OCI-LY7 (cell line): ENCODE results near the gene TSPYL2. TPM values are rescaled to one million over a fixed set of nuclear protein-coding genes. Genes with fewer than 3 reads are reported as not detected.

Experiments used
- BruUV-seq: library from RNA; stranded (reverse); fragments of 400-500 nt; replicated peaks from 2 replicates; lab custom pipeline; 2021; lab: Mats Ljungman, UMichigan
- CTCF ChIA-PET: fragments of 300-600 bp; sonication (Branson Sonifier 250); formaldehyde crosslinking; loops from one replicate; lab custom pipeline; 2022; ENCODE audit warnings: antibody characterized with exemption; ENCODE audit not compliant: unreplicated experiment; lab: Charles Lee
- POLR2A ChIA-PET: fragments of 300-600 bp; sonication (Branson Sonifier 250); formaldehyde crosslinking; loops from one replicate; lab custom pipeline; 2022; ENCODE audit warnings: antibody characterized with exemption; lab: Charles Lee
- DNase-seq: peaks from one replicate; pipeline ENCODE4 v3.0.0-alpha.2; 2015; ENCODE audit warnings: low spot score
- H2AFZ ChIP-seq: fragments of 200-600 bp; sonication (generic), shearing (Covaris generic); 2 replicates; pipeline ENCODE4 v1.6.1; 2014; ENCODE audit warnings: mild to moderate bottlenecking, antibody characterized with exemption, low read length, moderate library complexity
- H3K27ac ChIP-seq: fragments of 200-600 bp; sonication (generic); 2 replicates; pipeline ENCODE4 v1.5.1; 2014; ENCODE audit warnings: mixed run types, low read depth, mild to moderate bottlenecking, moderate library complexity, low read length, inconsistent platforms; ENCODE audit not compliant: poor library complexity, severe bottlenecking
- H3K36me3 ChIP-seq: fragments of 200-600 bp; sonication (generic); 2 replicates; pipeline ENCODE4 v1.6.1; 2014; ENCODE audit warnings: mild to moderate bottlenecking, antibody characterized with exemption, low read length, moderate library complexity, mixed read lengths; ENCODE audit not compliant: insufficient read depth
- H3K4me1 ChIP-seq: fragments of 200-600 bp; sonication (generic); 2 replicates; pipeline ENCODE4 v1.5.1; 2014; ENCODE audit warnings: mild to moderate bottlenecking, low read length; ENCODE audit not compliant: insufficient read depth, poor library complexity, severe bottlenecking
- H3K4me2 ChIP-seq: fragments of 200-600 bp; sonication (generic); 2 replicates; pipeline ENCODE4 v1.6.1; 2014; ENCODE audit warnings: mild to moderate bottlenecking, low read length
- H3K4me3 ChIP-seq: fragments of 200-600 bp; sonication (generic); 2 replicates; pipeline ENCODE4 v1.5.1; 2014; ENCODE audit warnings: mild to moderate bottlenecking, low read depth, low read length; ENCODE audit not compliant: poor library complexity, severe bottlenecking
- H3K79me2 ChIP-seq: fragments of 200-600 bp; sonication (generic); 2 replicates; pipeline ENCODE4 v1.6.1; 2016; ENCODE audit warnings: low read depth, mild to moderate bottlenecking, low read length, moderate library complexity, mixed read lengths; ENCODE audit not compliant: insufficient read depth
- H3K9me2 ChIP-seq: fragments of 200-600 bp; sonication (generic); 2 replicates; pipeline ENCODE4 v1.6.1; 2016; ENCODE audit warnings: mild to moderate bottlenecking, low read length, mixed read lengths; ENCODE audit not compliant: insufficient read depth
- H3K9me3 ChIP-seq: fragments of 200-600 bp; sonication (generic); 2 replicates; pipeline ENCODE4 v1.6.1; 2014; ENCODE audit warnings: mild to moderate bottlenecking, mixed run types, low read length, mixed read lengths
- H4K20me1 ChIP-seq: fragments of 200-600 bp; sonication (generic); 2 replicates; pipeline ENCODE4 v1.6.1; 2014; ENCODE audit warnings: mild to moderate bottlenecking, antibody characterized with exemption, low read length, moderate library complexity, mixed read lengths; ENCODE audit not compliant: insufficient read depth
- EZH2phosphoT487 ChIP-seq: fragments of 200-600 bp; sonication (generic); IDR thresholded peaks from 2 replicates; pipeline ENCODE4 v1.6.1; 2018; ENCODE audit warnings: low read depth, borderline replicate concordance, mild to moderate bottlenecking, mixed run types, antibody characterized with exemption, low read length, moderate library complexity, mixed read lengths
- intact Hi-C: fragments of 100-400 bp; cut with micrococcal nuclease; formaldehyde crosslinking; loops from one replicate; pipeline ENCODE4 v1.10.0; 2022; ENCODE audit not compliant: unreplicated experiment
- small RNA-seq: library from RNA; depleted of rRNA; stranded (forward); fragments of <200 nt; gene quantifications from one replicate; pipeline ENCODE3, GENCODE V24; 2014
- total RNA-seq, 2 experiments: library from RNA; depleted of rRNA in 1 of 2; stranded (reverse); fragments of >200 nt in 1 of 2; shearing (Covaris generic) in 1 of 2; gene quantifications; 2 replicates each; pipeline ENCODE4 v1.2.3, GENCODE V29; 2014 to 2022
- TF ChIP-seq, protein P1 (sequence below): fragments of 200-600 bp; sonication (generic); conservative IDR thresholded peaks from 2 replicates; pipeline ENCODE4 v1.5.1; 2014; ENCODE audit warnings: mild to moderate bottlenecking, antibody characterized with exemption, low read length, moderate library complexity, mixed read lengths

The TSPYL2 gene
- total RNA-seq, 2 experiments from 2014 or later = 21.7 to 22.0 TPM

DNA sequence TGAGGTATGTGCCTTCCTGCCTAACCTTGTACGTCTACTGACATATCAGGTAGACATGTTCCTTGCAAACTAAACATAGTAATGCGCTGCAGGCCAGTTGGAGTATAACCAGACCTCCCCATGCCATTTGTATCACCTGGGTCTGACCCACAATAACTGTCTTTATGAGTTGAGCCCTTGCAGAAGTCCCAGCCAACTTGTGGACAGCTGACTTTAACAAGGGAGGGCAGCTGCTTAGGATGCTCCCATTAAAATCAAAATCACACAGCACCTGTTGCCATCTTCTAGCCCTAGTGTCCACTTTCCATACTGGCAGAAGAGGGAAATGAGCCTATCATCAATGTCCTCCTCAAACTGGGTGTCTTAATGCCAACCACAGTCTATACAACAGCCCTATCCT, 53.4 kb downstream of the TSPYL2 start:
- intact Hi-C loops = no loop called here

More for the DNA sequence above, 53.4 kb downstream of the TSPYL2 start:
- ChIA-PET POLR2A (no interaction called here), CTCF (no interaction called here)
- H2AFZ ChIP-seq = no peak overlapping the region
- no peaks in the 10 kb centered on the region for H3K79me2 ChIP-seq
- no peak overlapping the region for H3K4me3 ChIP-seq
- no TSS peak for BruUV-seq
- no peaks in the 10 kb centered on the region for H3K9me3 ChIP-seq
- no peak overlapping the region for H3K4me2 ChIP-seq
- DNase-seq = no peak
- no peak overlapping the region for H3K27ac ChIP-seq
- H3K9me2 ChIP-seq = no peaks in the 10 kb centered on the region
- H3K36me3 ChIP-seq = peaks cover 10% of the 10 kb centered on the region
- no peaks in the 10 kb centered on the region for H3K4me1 ChIP-seq
- no peak for TF ChIP-seq EZH2phosphoT487
- TF ChIP-seq, protein P1, sequence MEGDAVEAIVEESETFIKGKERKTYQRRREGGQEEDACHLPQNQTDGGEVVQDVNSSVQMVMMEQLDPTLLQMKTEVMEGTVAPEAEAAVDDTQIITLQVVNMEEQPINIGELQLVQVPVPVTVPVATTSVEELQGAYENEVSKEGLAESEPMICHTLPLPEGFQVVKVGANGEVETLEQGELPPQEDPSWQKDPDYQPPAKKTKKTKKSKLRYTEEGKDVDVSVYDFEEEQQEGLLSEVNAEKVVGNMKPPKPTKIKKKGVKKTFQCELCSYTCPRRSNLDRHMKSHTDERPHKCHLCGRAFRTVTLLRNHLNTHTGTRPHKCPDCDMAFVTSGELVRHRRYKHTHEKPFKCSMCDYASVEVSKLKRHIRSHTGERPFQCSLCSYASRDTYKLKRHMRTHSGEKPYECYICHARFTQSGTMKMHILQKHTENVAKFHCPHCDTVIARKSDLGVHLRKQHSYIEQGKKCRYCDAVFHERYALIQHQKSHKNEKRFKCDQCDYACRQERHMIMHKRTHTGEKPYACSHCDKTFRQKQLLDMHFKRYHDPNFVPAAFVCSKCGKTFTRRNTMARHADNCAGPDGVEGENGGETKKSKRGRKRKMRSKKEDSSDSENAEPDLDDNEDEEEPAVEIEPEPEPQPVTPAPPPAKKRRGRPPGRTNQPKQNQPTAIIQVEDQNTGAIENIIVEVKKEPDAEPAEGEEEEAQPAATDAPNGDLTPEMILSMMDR = no peak
- H4K20me1 ChIP-seq = no peaks in the 10 kb centered on the region

Small RNA genes within 50 kb of the gene (small RNA-seq; reads per million reads assigned to genes)
- not detected for gene AL591212.2

Other genes with a start within 250 kb of the TSPYL2 start
- not detected in 2 replicates for gene XAGE3, start 214.3 kb upstream of the TSPYL2 start, total RNA-seq (2014; rRNA removed; shearing (Covaris generic))
- gene XAGE3, start 214.3 kb upstream of the TSPYL2 start, total RNA-seq (2022) = not detected in 2 replicates
- 27.4 and 38.6 TPM in 2 replicates for gene FAM156B, start 185.0 kb upstream of the TSPYL2 start, total RNA-seq (2014; rRNA removed; shearing (Covaris generic))
- 12.5 and 12.6 TPM in 2 replicates for gene FAM156B, start 185.0 kb upstream of the TSPYL2 start, total RNA-seq (2022)
- 8.8 and 13.8 TPM in 2 replicates for gene FAM156A, start 123.8 kb upstream of the TSPYL2 start, total RNA-seq (2014; rRNA removed; shearing (Covaris generic))
- gene FAM156A, start 123.8 kb upstream of the TSPYL2 start, total RNA-seq (2022) = 19.7 and 22.6 TPM in 2 replicates
- gene GPR173, start 33.6 kb upstream of the TSPYL2 start, total RNA-seq (2014; rRNA removed; shearing (Covaris generic)) = 5.4 and 6.2 TPM in 2 replicates
- 8.7 and 10.1 TPM in 2 replicates for gene GPR173, start 33.6 kb upstream of the TSPYL2 start, total RNA-seq (2022)
- 23.2 and 28.3 TPM in 2 replicates for gene KANTR, start 11.8 kb downstream of the TSPYL2 start, total RNA-seq (2014; rRNA removed; shearing (Covaris generic))
- gene KANTR, start 11.8 kb downstream of the TSPYL2 start, total RNA-seq (2022) = 26.2 and 32.9 TPM in 2 replicates
- 54.8 and 58.9 TPM in 2 replicates for gene KDM5C, start 142.8 kb downstream of the TSPYL2 start, total RNA-seq (2014; rRNA removed; shearing (Covaris generic))
- 88.0 and 90.5 TPM in 2 replicates for gene KDM5C, start 142.8 kb downstream of the TSPYL2 start, total RNA-seq (2022)
- not detected in 2 replicates for gene IQSEC2, start 199.2 kb downstream of the TSPYL2 start, total RNA-seq (2014; rRNA removed; shearing (Covaris generic))
- gene IQSEC2, start 199.2 kb downstream of the TSPYL2 start, total RNA-seq (2022) = not detected in 2 replicates